NCI-H82 treated with DMSO at 0.1 percent for 48 hours (cell line): ENCODE data around the gene TTC39A.

Source experiments
- DNase-seq: peaks from one replicate; lab custom pipeline; 2025; ENCODE audit not compliant: unreplicated experiment; lab: John Stamatoyannopoulos, UW

Gene TTC39A

GRCh38 chr1:51316113-51316845, 14.1 kb downstream of the TTC39A start:
- no peak for DNase-seq

- no peak for DNase-seq
These were observed 15.4 kb downstream of the TTC39A start for GRCh38 chr1:51314974-51315373.

- no peak for DNase-seq
These were observed 16.2 kb downstream of the TTC39A start for GRCh38 chr1:51313961-51314777.

- no peak for DNase-seq
These were observed 17.0 kb downstream of the TTC39A start for GRCh38 chr1:51313268-51313852.

GRCh38 chr1:51312718-51313117, 17.6 kb downstream of the TTC39A start:
- no peak for DNase-seq

- DNase-seq = no peak
These were observed 18.5 kb downstream of the TTC39A start for GRCh38 chr1:51311826-51312225.

- DNase-seq = no peak
These were observed 19.3 kb downstream of the TTC39A start for GRCh38 chr1:51310871-51311613.

GRCh38 chr1:51309291-51309690, 21.1 kb downstream of the TTC39A start:
- DNase-seq = no peak

- DNase-seq = no peak
These were observed 21.7 kb downstream of the TTC39A start for GRCh38 chr1:51308636-51309035.

GRCh38 chr1:51306950-51307349, 23.4 kb downstream of the TTC39A start:
- DNase-seq = no peak

GRCh38 chr1:51305371-51305823, 25.0 kb downstream of the TTC39A start:
- DNase-seq = no peak

GRCh38 chr1:51304360-51304759, 26.0 kb downstream of the TTC39A start:
- no peak for DNase-seq

GRCh38 chr1:51303751-51304251, 26.6 kb downstream of the TTC39A start:
- no peak for DNase-seq

- DNase-seq = no peak
These were observed 27.0 kb downstream of the TTC39A start for GRCh38 chr1:51303315-51303714.

- no peak for DNase-seq
These were observed 27.6 kb downstream of the TTC39A start for GRCh38 chr1:51302746-51303145.

- DNase-seq = no peak
These were observed 28.1 kb downstream of the TTC39A start for GRCh38 chr1:51302270-51302669.

GRCh38 chr1:51301844-51302162, 28.6 kb downstream of the TTC39A start:
- DNase-seq = peak; percentile 46

GRCh38 chr1:51301152-51301843, 29.1 kb downstream of the TTC39A start:
- DNase-seq = no peak

GRCh38 chr1:51299981-51300670, 30.2 kb downstream of the TTC39A start:
- DNase-seq = no peak
